ENCODE data around the gene UCMA.

UCMA gene

GRCh38 chr10:13182424-13182823 lies 51.8 kb downstream of the UCMA start:
- TF ChIP-seq CTCF (IDR thresholded peaks at IDR 0.05): no peak
- no peaks in the 10 kb centered on the region for H3K27me3 ChIP-seq
- peaks cover 49% of the 10 kb centered on the region for H3K36me3 ChIP-seq
- H3K27ac ChIP-seq: no peak overlapping the region
- H3K4me1 ChIP-seq (ENCODE audit: control insufficient read depth in 1 of 2, insufficient read depth in 1 of 2, low read depth in 1 of 2, low read length in 1 of 2): no peaks in the 10 kb centered on the region
- no peaks in the 10 kb centered on the region for H3K9me3 ChIP-seq
- H3K4me3 ChIP-seq (ENCODE audit: low read depth in 1 of 2, low read length in 1 of 2): no peak overlapping the region

- TF ChIP-seq CTCF (IDR thresholded peaks at IDR 0.05): no peak
- Histone ChIP-seq H3K9me3 (no peaks in the 10 kb centered on the region), H3K4me3 (ENCODE audit: low read depth in 1 of 2, low read length in 1 of 2) (no peak overlapping the region), H3K4me1 (ENCODE audit: control insufficient read depth in 1 of 2, insufficient read depth in 1 of 2, low read depth in 1 of 2, low read length in 1 of 2) (no peaks in the 10 kb centered on the region), H3K27ac (no peak overlapping the region), H3K36me3 (peaks cover 54% of the 10 kb centered on the region), H3K27me3 (no peaks in the 10 kb centered on the region)
Measured at GRCh38 chr10:13180788-13181187, 53.4 kb downstream of the UCMA start.

- TF ChIP-seq CTCF (IDR thresholded peaks at IDR 0.05): no peak
- Histone ChIP-seq H3K4me1 (ENCODE audit: control insufficient read depth in 1 of 2, insufficient read depth in 1 of 2, low read depth in 1 of 2, low read length in 1 of 2) (no peaks in the 10 kb centered on the region), H3K9me3 (no peaks in the 10 kb centered on the region), H3K36me3 (peaks cover 50% of the 10 kb centered on the region), H3K27ac (no peak overlapping the region), H3K4me3 (ENCODE audit: low read depth in 1 of 2, low read length in 1 of 2) (no peak overlapping the region), H3K27me3 (no peaks in the 10 kb centered on the region)
Measured at GRCh38 chr10:13173616-13174015, 60.6 kb downstream of the UCMA start.

Data from neutrophil (primary cell).